ENCODE measurements around the gene TNS3.

DNA sequence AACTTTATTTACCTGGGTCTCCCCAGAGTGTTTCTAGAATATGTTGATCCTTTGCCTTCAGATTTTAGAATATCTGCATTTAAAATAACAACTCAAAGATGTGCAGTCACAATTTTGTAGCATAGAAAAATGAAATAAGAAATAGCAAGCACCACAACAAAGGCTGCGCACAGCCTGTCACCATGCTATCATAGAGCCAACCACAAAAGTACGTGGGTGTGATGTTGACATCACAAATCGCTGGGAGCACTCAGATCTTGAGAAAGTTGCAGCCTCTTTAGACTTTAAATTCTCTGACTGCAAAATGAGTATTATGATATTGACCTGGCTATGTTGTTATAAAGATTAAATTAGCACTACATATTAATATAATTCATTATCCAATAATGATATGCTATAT lies 177.9 kb downstream of the TNS3 start:
- TF ChIP-seq EZH2 (IDR thresholded peaks at IDR 0.05; ENCODE audit: borderline replicate concordance, low read length) (no peak), CTCF (conservative IDR thresholded peaks at IDR 0.05 in 1 of 2, IDR thresholded peaks at IDR 0.05 in 1 of 2; ENCODE audit: extremely low read depth in 1 of 2, insufficient read depth in 1 of 2, low read depth in 1 of 2, low read length in 2 of 2) (no peak)
